Calu3 (cell line): ENCODE data around the gene IMMP2L. TPM values are rescaled to one million over a fixed set of nuclear protein-coding genes. Genes with fewer than 3 reads are reported as not detected.
"Not testable (repeated sequence)": the region's sequence is repeated elsewhere in the genome, so short reads cannot be mapped to it uniquely, and the experiment has no call there.

Experiments
- BruUV-seq: library from RNA; stranded (reverse); fragments of 400-500 nt; replicated peaks from 2 replicates; lab custom pipeline; 2021; lab: Mats Ljungman, UMichigan
- CTCF ChIA-PET: fragments of 300-600 bp; sonication (Branson Sonifier 250); formaldehyde crosslinking; loops from one replicate; lab custom pipeline; 2022; ENCODE audit warnings: antibody characterized with exemption; lab: Charles Lee
- DNase-seq: peaks from one replicate; pipeline ENCODE4 v3.0.0; 2022
- H3K27ac Mint-ChIP-seq: one replicate; pipeline ENCODE4 v1.8.0; 2022; ENCODE audit warnings: mixed read lengths; ENCODE audit not compliant: unreplicated experiment
- H3K27me3 Mint-ChIP-seq: one replicate; pipeline ENCODE4 v1.8.0; 2022; ENCODE audit warnings: mixed read lengths; ENCODE audit not compliant: unreplicated experiment
- H3K36me3 Mint-ChIP-seq: one replicate; pipeline ENCODE4 v1.8.0; 2022; ENCODE audit warnings: mild to moderate bottlenecking, moderate library complexity, mixed read lengths; ENCODE audit not compliant: insufficient read depth, unreplicated experiment
- H3K4me1 Mint-ChIP-seq: one replicate; pipeline ENCODE4 v1.8.0; 2022; ENCODE audit warnings: mild to moderate bottlenecking, low read depth, mixed read lengths; ENCODE audit not compliant: unreplicated experiment
- H3K4me3 Mint-ChIP-seq: one replicate; pipeline ENCODE4 v1.8.0; 2022; ENCODE audit warnings: mild to moderate bottlenecking, low read depth, moderate library complexity, mixed read lengths; ENCODE audit not compliant: unreplicated experiment
- H3K9me3 Mint-ChIP-seq: one replicate; pipeline ENCODE4 v1.8.0; 2022; ENCODE audit warnings: low read depth, mixed read lengths; ENCODE audit not compliant: unreplicated experiment
- intact Hi-C: fragments of 100-400 bp; cut with micrococcal nuclease; formaldehyde crosslinking; loops from one replicate; pipeline ENCODE4 v1.10.0; 2022; ENCODE audit not compliant: unreplicated experiment
- total RNA-seq: library from RNA; stranded (reverse); gene quantifications from 2 replicates; pipeline ENCODE4 v1.2.3, GENCODE V29; 2022
- TF ChIP-seq, protein P1 (sequence below): fragments of 200-600 bp; IDR thresholded peaks from one replicate; pipeline ENCODE4 v1.8.0; 2022; ENCODE audit warnings: antibody characterized with exemption; ENCODE audit not compliant: unreplicated experiment

IMMP2L gene
- total RNA-seq, 1 experiment from 2014 or later, result 28.6 TPM

DNA sequence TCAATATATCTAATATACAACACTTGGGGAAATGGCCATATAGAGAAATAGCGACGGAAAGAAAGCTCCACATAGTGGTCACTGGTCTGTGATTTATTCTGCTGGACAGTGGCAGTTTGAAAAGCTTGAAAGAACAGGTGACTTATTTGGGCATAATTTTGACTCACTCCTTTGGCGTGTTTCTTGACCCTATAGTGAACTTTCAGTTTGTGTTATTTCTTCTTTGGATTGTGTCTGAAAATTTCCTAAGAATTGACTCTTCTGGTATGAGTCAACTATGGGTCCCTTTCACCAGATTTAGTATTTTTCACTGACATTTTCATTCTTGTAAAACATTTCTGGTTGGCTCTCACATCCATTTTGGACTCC lies 25.8 kb upstream of the IMMP2L start:
- TF ChIP-seq, protein P1, sequence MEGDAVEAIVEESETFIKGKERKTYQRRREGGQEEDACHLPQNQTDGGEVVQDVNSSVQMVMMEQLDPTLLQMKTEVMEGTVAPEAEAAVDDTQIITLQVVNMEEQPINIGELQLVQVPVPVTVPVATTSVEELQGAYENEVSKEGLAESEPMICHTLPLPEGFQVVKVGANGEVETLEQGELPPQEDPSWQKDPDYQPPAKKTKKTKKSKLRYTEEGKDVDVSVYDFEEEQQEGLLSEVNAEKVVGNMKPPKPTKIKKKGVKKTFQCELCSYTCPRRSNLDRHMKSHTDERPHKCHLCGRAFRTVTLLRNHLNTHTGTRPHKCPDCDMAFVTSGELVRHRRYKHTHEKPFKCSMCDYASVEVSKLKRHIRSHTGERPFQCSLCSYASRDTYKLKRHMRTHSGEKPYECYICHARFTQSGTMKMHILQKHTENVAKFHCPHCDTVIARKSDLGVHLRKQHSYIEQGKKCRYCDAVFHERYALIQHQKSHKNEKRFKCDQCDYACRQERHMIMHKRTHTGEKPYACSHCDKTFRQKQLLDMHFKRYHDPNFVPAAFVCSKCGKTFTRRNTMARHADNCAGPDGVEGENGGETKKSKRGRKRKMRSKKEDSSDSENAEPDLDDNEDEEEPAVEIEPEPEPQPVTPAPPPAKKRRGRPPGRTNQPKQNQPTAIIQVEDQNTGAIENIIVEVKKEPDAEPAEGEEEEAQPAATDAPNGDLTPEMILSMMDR, result no peak
- CTCF ChIA-PET, result no interaction called here
- Mint-ChIP-seq H3K36me3 (no peaks in the 10 kb centered on the region), H3K4me1 (no peaks in the 10 kb centered on the region), H3K4me3 (no peak overlapping the region), H3K27me3 (no peaks in the 10 kb centered on the region), H3K27ac (no peak overlapping the region), H3K9me3 (no peaks in the 10 kb centered on the region)
- intact Hi-C loops, result no loop called here
- BruUV-seq, result no TSS peak
- DNase-seq, result no peak

DNA sequence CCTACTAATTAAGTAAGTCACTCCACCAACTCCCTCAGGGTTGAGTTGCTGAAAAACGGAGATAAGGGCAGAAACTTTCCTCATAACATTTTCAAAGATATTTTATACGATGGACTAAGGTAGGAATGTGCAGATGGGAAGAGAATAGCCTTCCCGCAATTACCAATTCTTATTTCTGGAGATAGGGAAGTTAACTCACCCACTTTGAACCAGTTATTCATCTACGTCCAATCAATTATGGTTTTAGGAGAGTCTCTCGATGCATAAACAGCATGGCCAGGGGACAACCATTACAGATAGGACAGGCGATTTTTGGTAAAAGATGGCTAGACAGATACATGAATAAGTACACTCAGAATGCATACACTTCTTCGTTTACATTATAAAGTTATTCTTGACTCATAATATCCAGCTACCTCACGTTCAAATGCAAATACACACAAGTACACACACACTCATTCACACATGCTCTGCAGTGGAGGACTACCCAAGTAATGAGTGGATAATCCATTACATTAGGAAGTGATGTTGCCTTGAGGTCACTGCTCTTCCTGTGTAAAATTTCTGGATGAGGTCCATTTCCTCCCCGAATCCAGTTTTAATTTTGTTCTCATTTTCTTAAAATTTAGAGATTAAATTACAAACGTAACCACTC lies 25.2 kb upstream of the IMMP2L start:
- Mint-ChIP-seq H3K27me3 (no peaks in the 10 kb centered on the region), H3K36me3 (no peaks in the 10 kb centered on the region), H3K9me3 (no peaks in the 10 kb centered on the region), H3K27ac (no peak overlapping the region), H3K4me1 (no peaks in the 10 kb centered on the region), H3K4me3 (no peak overlapping the region)
- no peak for DNase-seq
- TF ChIP-seq, protein P1, result no peak
- CTCF ChIA-PET, result no interaction called here
- intact Hi-C loops, result no loop called here
- BruUV-seq, result no TSS peak

DNA sequence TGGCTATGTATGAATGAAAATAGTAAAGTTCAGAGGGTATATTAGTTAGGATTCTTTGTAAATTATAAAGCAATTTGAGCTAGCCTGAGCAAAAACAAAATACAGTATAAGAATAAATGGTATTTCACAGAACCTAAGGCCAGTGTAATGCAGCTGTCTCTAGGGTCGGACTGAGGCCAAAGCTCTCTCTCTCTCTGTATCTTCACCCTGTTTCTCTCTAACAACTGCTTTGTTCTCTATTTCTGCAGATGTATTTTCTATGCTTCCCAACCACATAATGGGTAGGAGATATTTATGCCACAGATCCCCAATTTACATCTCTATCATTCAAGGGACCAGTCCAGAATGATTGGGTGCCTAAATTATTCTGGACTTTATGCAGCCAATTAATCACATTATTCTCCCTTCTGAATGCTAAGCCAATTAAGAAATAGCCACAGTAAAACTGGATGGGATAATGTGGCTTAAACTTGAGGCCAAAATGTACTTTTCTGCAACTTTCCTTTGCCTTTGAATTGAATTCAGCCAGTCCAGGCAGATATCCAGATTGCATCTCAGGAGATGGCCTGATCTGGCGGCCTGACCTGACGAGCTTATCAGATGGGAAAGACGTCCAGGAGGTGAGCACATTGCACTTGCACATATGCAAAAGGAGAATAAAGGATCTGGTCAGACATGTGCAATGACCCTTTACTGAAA lies 24.6 kb upstream of the IMMP2L start:
- H3K9me3 Mint-ChIP-seq, result no peaks in the 10 kb centered on the region
- CTCF ChIA-PET, result no interaction called here
- intact Hi-C loops, result no loop called here
- H3K4me1 Mint-ChIP-seq, result no peaks in the 10 kb centered on the region
- H3K4me3 Mint-ChIP-seq, result no peak overlapping the region
- no peaks in the 10 kb centered on the region for H3K27me3 Mint-ChIP-seq
- H3K36me3 Mint-ChIP-seq, result no peaks in the 10 kb centered on the region
- no peak for DNase-seq
- no TSS peak for BruUV-seq
- no peak overlapping the region for H3K27ac Mint-ChIP-seq
- TF ChIP-seq, protein P1, result no peak

DNA sequence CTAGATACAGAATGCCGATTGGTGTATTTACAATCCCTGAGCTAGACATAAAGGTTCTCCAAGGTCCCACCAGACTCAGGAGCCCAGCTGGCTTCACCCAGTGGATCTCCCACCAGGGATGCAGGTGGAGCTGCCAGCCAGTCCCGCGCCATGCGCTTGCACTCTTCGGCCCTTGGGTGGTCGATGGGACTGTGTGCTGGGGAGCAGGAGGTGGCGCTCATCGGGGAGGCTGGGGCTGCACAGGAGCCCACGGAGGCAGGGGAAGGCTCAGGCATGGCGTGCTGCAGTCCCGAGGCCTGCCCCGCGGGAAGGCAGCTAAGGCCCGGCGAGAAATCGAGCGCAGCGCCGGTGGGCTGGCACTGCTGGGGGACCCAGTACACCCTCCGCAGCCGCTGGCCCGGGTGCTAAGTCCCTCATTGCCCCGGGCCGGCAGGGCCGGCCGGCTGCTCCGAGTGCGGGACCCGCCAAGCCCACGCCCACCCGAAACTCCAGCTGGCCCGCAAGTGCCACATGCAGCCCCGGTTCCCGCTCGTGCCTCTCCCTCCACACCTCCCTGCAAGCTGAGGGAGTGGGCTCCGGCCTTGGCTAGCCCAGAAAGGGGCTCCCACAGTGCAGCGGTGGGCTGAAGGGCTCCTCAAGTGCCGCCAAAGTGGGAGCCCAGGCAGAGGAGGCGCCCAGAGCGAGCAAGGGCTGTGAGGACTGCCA lies 19.6 kb upstream of the IMMP2L start:
- H3K4me3 Mint-ChIP-seq, H3K36me3 Mint-ChIP-seq, H3K9me3 Mint-ChIP-seq, BruUV-seq, H3K27me3 Mint-ChIP-seq, H3K27ac Mint-ChIP-seq, DNase-seq, H3K4me1 Mint-ChIP-seq, CTCF ChIA-PET, intact Hi-C loops: not testable (repeated sequence)

DNA sequence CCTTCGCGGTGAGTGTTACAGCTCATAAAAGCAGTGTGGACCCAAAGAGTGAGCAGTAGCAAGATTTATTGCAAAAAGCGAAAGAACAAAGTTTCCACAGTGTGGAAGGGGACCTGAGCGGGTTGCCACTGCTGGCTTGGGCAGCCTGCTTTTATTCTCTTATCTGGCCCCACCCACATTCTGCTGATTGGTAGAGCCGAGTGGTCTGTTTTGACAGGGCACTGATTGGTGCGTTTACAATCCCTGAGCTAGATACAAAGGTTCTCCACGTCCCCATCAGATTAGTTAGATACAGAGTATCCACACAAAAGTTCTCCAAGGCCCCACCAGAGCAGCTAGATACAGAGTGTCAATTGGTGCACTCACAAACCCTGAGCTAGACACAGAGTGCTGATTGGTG lies 18.9 kb upstream of the IMMP2L start:
- H3K36me3 Mint-ChIP-seq, result not testable (repeated sequence)

More for the DNA sequence above, 18.9 kb upstream of the IMMP2L start:
- H3K4me3 Mint-ChIP-seq, DNase-seq, CTCF ChIA-PET, H3K4me1 Mint-ChIP-seq, BruUV-seq, H3K9me3 Mint-ChIP-seq, intact Hi-C loops, H3K27ac Mint-ChIP-seq, H3K27me3 Mint-ChIP-seq: not testable (repeated sequence)
